NCI-H2227 (cell line): Measurements from ENCODE around the gene SNPH.

ENCODE experiments used
- DNase-seq: peaks from one replicate; lab custom pipeline; 2025; ENCODE audit not compliant: unreplicated experiment; lab: John Stamatoyannopoulos, UW

Gene SNPH

DNA sequence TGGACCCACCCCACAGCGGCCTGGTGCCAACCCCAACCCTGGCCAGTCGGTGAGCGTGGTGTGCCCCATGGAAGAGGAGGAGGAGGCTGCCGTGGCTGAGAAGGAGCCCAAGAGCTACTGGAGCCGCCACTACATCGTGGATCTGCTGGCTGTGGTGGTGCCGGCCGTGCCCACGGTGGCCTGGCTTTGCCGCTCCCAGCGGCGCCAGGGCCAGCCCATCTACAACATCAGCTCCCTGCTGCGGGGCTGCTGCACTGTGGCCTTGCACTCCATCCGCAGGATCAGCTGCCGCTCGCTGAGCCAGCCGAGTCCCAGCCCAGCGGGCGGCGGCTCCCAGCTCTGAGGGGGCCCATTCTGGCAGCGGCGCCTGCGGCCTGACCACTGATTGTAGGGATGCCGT is 39.6 kb downstream of the SNPH start:
- DNase-seq, result no peak

DNA sequence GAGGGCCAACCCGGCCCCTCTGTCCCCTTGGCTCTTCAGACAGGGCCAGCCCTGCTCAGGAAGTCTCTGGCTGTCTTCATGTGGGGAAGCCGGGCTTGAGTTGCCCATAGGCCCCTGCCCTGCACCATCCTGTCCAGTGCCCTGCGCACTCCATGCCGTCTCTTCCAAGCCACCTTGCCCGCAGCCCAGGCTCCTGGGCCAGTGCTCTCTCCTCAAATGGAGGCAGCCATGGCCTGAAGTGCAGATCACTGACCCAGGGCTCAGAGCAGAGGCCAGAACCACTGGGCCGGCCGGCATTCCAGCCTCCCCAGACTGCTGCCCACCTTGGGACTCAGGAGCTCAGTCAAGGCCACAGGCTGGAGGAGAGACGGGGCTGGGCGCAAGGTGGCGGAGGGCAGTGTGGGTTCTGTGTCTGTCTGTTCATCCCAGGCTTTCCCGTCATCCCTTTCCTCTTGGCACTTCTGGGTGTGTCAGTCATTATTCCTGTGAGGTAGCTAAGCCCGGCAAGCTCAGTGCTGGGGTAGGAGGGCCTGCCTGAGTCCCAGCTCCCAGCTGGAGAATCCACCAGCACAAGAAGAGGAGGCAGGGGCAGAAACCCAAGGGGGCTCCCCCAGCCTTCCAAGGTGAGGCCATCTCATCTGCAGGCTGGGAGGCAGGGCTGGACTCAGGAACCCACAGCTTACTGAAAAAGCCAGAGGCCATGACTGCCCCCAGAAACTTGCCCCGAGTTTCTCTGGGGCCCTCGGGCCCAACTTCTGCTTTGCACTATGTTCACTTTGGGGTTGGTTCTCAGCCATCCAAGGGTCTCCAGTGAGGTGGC is 40.4 kb downstream of the SNPH start:
- no peak for DNase-seq

GRCh38 chr20:1307171-1307570 is 41.1 kb downstream of the SNPH start:
- no peak for DNase-seq

- DNase-seq, result no peak
These were observed 41.5 kb downstream of the SNPH start for GRCh38 chr20:1307571-1307971.

DNA sequence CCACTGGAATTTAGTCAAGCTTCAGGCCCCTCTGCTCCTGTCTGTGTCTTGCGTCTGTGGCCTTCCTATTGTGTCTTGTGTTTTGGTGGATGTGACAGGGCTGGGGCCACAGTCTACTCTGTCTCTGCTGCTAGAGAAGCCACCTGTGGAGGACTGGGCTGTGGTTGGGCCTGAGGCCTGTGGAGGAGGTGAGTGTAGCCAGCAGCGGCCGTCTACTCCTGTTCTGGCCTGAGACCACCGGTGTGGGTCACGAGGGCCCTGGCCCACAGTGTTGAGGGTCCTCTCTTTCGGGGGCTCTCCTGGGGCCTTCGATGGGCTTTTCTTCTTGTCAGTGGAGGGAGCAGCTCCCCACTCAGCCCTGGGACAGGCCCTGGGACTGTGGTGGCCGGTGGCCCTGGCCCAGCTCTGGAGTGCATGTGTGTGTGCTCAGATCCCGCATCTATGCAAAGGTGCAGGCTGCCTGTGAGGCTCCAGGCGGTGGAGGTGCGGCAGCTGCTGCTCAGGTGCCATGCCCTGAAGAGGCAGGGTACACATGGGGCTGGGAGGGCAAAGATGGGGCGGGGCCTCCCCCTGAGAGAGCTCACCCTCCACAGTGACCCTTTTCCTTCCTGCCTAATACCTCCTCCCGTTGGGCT is 42.1 kb downstream of the SNPH start:
- DNase-seq, result no peak

GRCh38 chr20:1308702-1309095 is 42.6 kb downstream of the SNPH start:
- DNase-seq, result no peak

GRCh38 chr20:1309439-1309847 is 43.3 kb downstream of the SNPH start:
- DNase-seq, result no peak

GRCh38 chr20:1310071-1310470 is 44.0 kb downstream of the SNPH start:
- no peak for DNase-seq

GRCh38 chr20:1310506-1311190 is 44.6 kb downstream of the SNPH start:
- no peak for DNase-seq

- no peak for DNase-seq
These were observed 46.2 kb downstream of the SNPH start for GRCh38 chr20:1312308-1312707.

GRCh38 chr20:1312904-1313235 is 46.8 kb downstream of the SNPH start:
- DNase-seq, result no peak

- peak; percentile 88 for DNase-seq
These were observed 47.3 kb downstream of the SNPH start for GRCh38 chr20:1313236-1313964.

- no peak for DNase-seq
These were observed 49.7 kb downstream of the SNPH start for GRCh38 chr20:1315804-1316203.

DNA sequence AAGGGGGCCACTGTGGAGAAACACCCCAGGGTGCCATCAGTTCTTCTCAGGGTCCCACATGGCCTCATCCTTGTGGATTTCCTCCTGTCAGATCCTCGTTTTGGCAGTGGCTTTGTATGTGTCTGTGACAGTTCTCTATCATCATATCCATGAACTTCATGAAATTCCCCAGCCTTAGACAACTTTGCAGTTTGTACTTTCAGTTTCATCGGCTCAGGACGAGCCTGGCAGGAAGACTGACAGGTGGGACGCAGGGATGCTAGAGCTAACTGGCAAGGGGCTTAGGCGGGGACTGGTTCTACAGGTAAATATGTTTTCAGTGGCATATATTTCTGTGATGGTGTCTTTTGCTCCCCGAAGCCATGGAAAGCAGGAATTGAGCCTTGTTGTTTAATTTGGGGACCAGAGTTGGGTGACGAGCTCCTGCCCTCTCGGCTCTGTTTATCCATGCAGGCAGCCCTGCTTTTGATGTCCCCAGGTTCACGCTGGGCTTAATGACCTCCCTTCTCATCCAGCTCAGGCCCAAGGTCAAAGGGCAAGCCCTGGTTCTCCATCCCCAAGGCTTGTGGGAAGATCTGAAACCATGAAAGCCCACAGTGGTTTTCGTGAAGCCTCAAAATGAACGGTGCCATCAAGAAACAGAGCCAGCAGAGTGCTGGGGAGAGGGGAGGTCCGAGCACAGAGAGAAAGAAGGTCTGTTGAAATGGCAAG is 51.6 kb downstream of the SNPH start:
- no peak for DNase-seq

DNA sequence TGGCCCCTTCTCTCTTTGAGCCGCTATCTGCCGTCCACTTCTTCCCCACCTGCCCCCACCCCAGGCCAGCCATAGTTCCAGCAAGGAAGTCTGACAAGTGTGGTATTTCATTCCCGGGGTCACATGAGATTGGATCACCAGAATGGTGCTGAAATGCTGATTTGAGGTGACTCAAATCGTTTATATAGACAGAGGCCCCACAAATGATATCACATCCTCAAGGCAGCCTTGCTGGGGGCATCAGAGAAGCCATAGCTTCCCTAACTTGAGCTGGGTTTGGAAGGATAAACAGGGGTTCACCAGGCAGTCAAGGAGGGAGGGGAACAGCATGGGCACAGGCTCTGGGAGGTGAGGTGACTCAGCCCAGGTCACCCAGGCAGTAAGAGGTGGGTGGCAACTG is 53.0 kb downstream of the SNPH start:
- DNase-seq, result no peak

- no peak for DNase-seq
These were observed 53.4 kb downstream of the SNPH start for GRCh38 chr20:1319462-1319861.

DNA sequence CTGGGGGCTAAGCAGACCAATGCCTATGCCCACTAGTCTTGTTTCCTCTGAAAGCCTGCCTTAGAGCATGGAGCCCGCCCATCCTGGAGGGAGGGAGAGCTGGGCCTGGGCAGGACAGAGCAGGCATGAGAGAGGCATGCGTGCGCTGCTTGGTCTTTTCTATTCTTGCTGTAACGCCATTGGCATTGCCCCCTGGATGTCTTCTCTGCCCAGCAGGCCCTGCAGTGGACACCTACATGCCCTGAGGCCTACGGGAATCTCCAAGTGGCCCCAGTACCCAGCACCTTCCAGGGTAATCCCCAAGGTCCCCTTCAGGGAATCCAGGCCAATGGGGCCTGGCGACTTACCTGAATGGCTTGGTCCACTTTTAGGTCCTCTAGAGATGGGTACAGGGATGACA is 53.9 kb downstream of the SNPH start:
- no peak for DNase-seq

DNA sequence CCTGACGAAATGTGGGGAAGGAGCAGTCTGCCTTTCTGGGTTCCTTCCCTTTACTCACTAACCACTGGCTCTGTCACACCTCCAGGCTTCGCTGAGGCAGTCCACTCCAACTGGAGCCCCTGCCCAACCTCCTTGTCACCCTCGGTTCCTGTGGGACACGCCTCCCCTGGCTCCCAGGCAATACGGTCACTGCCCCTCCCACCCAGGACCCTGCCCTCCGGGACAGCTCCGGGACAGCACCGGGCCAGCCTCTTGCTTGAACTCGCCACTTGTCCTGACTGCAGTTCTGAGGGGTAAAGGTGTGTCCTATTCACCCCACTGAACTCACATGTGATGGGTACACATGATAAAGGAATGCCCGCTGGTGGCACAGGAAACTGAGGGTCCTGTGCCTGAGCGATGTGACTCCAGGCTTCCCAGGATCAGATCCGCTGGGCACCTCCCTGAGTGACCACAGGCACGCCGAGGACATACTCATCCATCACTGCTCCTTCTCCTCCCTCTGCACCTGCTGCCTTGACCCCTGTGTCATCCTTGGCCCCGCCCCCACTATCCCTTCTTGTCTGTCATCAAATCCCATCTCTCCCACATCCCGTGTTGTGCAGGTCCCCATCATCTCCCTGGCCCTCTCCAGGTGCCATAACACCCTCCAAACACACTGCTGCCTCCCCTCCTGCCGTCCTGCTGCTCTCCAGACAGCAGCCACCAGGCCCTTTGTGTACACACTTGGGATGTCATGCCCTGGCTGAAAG is 55.0 kb downstream of the SNPH start:
- no peak for DNase-seq

GRCh38 chr20:1321654-1321939 is 55.5 kb downstream of the SNPH start:
- no peak for DNase-seq

GRCh38 chr20:1322511-1323245 is 56.6 kb downstream of the SNPH start:
- DNase-seq, result no peak
